HEK293 (cell line): ENCODE data around the gene KRT25.

Experiments
- ZNF121 ChIP-seq: fragments of 450-650 bp; formaldehyde crosslinking; IDR thresholded peaks from 2 replicates; pipeline ENCODE4 v1.5.1; 2016; ENCODE audit warnings: missing biosample characterization, missing genetic modification characterization
- TF ChIP-seq, protein P1 (sequence below): fragments of 450-650 bp; formaldehyde crosslinking; IDR thresholded peaks from 2 replicates; pipeline ENCODE4 v1.5.1; 2016; ENCODE audit warnings: missing biosample characterization, missing genetic modification characterization

DNA sequence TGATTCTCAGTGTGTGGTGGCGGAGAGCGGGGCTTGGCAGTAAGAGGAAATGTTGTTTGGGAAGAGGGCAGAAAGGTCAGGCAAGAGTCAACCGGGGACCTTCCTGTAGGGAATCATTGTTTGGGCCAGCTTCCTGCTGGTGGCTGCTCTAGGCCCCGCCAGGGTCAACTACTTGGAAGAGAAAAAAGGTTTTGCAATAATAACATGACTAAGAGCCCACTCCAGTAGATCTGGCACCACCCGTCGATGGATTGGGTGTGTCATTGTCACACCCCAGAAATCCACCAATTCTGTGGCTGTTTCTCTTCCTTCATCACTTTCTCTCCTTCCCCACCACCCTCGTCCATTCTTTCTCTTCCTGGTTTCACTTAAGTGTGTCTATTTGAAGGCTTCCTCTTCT is 47.4 kb downstream of the KRT25 start:
- TF ChIP-seq, protein P1, sequence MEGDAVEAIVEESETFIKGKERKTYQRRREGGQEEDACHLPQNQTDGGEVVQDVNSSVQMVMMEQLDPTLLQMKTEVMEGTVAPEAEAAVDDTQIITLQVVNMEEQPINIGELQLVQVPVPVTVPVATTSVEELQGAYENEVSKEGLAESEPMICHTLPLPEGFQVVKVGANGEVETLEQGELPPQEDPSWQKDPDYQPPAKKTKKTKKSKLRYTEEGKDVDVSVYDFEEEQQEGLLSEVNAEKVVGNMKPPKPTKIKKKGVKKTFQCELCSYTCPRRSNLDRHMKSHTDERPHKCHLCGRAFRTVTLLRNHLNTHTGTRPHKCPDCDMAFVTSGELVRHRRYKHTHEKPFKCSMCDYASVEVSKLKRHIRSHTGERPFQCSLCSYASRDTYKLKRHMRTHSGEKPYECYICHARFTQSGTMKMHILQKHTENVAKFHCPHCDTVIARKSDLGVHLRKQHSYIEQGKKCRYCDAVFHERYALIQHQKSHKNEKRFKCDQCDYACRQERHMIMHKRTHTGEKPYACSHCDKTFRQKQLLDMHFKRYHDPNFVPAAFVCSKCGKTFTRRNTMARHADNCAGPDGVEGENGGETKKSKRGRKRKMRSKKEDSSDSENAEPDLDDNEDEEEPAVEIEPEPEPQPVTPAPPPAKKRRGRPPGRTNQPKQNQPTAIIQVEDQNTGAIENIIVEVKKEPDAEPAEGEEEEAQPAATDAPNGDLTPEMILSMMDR (tag by site-specific recombination), result no peak
- no peak for TF ChIP-seq ZNF121 (tag by site-specific recombination)
